HG02763 (cell line): ENCODE measurements around the gene NAA50.

ENCODE experiments used
- ATAC-seq: cut with Tn5 transposase; IDR thresholded peaks from one replicate; pipeline ENCODE4 v1.9.1; 2021; ENCODE audit warnings: mild to moderate bottlenecking, moderate library complexity; ENCODE audit not compliant: unreplicated experiment

The NAA50 gene

DNA sequence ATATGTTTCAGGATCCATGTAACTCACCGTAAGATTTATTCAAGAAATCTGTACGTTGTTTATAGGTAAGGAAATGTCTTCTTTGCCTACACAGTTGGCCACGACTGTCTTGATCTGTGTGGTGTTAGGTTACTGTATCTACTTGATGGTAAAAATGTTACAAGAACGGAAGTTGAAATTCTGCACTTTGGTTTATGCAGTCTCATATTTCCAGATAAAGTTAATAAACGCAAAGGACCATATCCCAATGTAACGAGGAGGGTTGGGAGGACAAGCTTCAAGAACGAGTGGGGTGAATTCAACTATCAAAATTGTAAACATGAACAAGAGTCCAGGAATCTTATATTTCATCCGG, 50.6 kb downstream of the NAA50 start:
- no peak for ATAC-seq

DNA sequence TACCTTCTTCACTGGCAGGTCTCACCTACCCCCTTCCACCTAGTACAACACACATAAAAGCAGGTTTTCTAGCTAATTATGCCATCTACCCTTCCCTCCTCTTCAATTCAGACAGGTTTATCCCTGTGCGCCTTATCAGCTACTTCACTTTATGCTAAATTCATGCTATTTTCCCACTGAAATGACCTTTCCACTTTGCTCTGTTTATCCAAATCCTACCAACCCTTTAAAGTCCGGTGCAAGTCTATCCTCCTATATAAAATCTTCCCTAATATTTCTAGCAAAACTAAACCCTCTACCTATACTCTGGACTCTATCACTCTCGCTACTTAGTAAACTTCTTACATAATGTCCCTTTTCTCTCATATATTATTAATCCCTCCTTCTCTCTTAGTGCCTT, 55.6 kb downstream of the NAA50 start:
- no peak for ATAC-seq

DNA sequence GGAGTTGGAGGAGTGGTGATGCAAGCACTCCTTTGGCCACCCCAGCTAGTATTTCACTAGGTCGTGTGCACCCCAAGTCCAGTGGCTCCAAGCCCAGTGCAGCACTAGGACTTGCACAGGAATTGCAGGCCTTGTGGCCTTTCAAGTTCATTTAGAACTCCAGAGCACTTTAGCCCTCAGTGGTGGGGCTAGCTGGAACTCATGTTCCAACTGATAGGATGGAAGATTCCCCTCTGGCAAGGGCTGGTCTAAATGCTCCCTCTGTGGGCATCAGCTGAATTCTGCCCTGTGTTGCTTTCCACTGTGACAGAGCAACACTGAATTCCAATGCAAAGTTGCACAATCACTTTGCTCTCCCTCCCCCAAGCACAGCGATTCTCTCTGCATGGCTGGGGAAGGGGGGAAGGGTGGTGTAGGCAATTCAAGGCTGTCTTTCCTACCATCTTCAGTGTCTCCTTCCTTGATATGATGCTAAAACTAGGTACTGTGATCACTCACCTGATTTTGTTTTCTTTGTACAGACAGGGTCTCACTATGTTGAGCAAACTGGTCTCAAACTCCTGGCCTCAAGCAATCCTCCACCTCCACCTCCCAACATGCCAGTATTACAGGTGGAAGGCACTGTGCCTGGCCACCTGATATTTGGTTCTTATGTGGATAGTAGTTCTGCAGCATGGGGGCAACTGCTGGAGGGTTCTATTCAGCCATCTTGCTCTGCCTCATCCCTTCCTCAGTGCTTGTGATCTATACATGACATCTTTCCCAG, 59.9 kb downstream of the NAA50 start:
- no peak for ATAC-seq

DNA sequence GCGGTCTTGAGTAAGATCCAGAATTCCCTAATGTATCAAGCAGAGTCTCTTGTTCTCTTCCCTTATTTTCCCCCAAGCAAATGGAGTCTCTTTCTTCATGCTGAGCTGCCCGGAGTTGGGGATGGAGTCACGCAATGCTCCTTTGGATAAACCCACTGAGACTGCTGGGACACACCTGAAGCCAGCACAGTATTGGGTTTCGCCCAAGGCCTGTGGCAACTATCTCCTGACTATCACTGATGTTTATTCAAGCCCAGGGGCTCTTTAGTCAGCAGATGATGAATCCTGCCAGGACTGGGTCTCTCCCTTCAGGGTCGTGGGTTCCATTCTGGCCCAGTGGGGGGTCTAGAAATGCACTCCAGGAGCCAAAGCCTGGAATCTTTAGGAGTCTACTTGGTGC, 60.9 kb downstream of the NAA50 start:
- ATAC-seq = no peak

DNA sequence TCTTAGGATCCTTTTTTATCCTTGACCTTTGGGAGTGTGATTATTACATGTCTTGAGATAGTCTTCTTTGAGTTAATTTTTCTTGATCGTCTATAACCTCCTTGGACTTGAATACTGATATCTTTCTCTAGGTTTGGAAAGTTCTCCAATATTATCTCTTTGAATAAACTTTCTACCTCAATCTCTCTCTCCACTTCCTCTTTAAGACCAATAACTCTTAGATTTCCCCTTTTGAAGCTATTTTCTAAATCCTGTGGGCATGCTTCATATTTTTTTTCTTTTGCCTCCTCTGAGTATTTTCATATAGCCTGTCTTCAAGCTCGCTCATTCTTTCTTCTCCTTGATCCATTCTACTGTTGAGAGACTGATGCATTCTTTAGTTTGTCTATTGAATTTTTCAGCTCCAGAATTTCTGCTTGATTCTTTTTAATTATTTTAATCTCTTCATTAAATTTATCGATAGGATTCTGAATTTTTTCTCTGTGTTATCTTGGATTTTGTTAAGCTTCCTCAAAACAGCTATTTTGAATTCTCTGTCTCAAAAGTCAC, 61.7 kb downstream of the NAA50 start:
- no peak for ATAC-seq

DNA sequence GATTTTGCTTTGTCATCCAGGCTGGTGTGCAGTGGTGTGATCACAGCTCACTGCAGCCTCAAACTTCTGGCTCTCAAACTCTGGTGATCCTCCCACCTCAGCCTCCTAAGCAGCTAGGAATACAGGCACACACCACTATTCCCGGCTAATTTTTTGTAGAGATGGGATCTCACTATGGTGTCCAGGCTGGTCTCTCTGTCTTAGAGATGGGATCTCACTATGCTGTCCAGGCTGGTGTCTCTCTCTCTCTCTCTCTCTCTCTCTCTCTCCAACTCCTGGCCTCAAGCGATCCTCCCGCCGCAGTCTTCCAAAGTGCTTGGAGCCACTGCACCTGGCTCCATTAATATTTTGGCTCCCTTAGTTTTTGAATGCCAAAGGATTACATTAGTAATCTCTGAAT, 67.3 kb downstream of the NAA50 start:
- ATAC-seq = no peak

DNA sequence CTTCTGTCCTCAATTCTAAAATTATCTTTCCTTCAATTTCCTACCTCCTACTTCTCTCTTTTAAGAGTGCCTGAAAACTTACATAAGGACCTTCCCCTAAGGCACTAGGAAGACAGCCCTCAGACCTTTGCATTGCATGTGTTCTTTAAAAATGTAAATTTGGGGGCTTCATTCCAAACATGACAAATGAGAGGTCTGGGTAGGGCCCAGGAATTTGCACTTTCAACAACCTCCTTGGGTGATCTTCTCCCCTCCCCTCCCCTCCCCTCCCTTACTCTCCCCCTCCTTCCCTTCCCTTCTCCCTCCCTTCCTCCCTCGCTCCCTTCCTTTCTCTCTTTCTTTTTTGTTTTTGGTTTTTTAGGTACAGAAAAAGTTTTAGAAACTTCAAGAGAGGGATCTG, 68.3 kb downstream of the NAA50 start:
- ATAC-seq = no peak

DNA sequence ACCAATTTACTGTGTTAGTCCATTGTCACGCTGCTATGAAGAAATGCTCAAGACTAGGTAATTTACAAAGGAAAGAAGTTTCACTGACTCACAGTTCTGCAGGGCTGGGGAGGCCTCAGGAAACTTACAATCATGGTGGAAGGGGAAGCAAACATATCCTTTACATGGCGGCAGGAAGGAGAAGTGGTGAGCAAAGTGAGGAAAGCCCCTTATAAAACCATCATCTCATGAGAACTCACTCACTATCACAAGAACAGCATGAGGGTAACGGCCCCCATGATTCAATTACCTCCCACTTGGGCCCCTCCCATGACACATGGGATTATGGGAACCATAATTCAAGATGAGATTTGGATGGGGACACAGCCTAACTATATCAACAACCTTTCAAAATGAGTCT, 69.8 kb downstream of the NAA50 start:
- no peak for ATAC-seq

DNA sequence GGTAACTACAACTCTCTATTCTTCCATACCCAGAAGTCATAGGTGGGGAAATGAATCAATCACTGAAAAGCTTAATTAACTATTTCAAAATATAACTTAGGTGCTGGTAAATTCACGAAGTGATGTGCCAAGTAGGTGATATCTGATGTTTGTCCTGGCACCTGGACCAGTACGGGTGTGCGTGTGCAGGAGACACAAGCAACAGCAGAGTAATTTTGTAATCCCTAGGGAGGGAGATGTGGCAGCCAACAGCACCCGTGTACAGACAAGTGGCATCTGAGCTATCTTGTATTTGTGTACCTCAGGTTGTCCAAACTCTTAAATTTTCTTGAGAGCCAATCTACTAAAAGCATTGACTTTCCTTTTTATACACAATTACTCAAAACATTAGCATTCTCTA, 72.5 kb downstream of the NAA50 start:
- no peak for ATAC-seq

DNA sequence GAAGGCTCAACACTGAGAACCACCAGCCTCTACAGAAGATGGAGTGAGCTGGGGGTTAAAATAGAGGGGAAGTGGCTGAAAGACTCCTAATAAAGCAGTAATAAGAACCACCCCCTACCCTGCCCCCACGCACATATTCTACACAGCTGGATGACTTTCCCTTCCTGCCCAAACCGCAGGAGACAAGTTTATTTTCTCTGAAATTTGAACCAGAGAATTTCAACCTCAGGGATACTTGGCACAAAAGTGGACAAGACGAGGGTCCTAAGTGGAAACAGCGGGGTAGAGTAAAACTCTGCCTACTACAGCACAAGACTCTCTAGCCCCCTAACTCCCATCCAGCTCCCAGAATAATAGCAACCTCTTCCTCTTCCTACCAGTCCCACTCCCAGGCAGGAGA, 78.0 kb downstream of the NAA50 start:
- ATAC-seq = no peak
